HCEC 1CT (cell line): ENCODE data around the gene PRPF6.

Experiments used
- DNase-seq: peaks from one replicate; pipeline ENCODE4 v3.0.0-alpha.2; 2017

Gene PRPF6

GRCh38 chr20:63945921-63946920 lies 34.7 kb upstream of the PRPF6 start:
- DNase-seq = no peak

GRCh38 chr20:63946986-63947637 lies 33.8 kb upstream of the PRPF6 start:
- DNase-seq = no peak

- no peak for DNase-seq
Measured at GRCh38 chr20:63947638-63948456, 33.1 kb upstream of the PRPF6 start.

GRCh38 chr20:63950701-63951397 lies 30.1 kb upstream of the PRPF6 start:
- no peak for DNase-seq

- DNase-seq = no peak
Measured at GRCh38 chr20:63951398-63952209, 29.3 kb upstream of the PRPF6 start.

- DNase-seq = no peak
Measured at GRCh38 chr20:63952210-63952535, 28.8 kb upstream of the PRPF6 start.

GRCh38 chr20:63952769-63953168 lies 28.2 kb upstream of the PRPF6 start:
- no peak for DNase-seq

- DNase-seq = no peak
Measured at GRCh38 chr20:63953764-63954429, 27.0 kb upstream of the PRPF6 start.

GRCh38 chr20:63955281-63955826 lies 25.6 kb upstream of the PRPF6 start:
- peak; percentile 36 for DNase-seq

GRCh38 chr20:63955827-63956663 lies 24.9 kb upstream of the PRPF6 start, which contains the start of gene UCKL1:
Gene UCKL1, minus strand, starts transcription at chr20:63956416. Its CDS starts 44 bp downstream, at chr20:63956372.
- peak; percentile 84 for DNase-seq

GRCh38 chr20:63956664-63957003 lies 24.3 kb upstream of the PRPF6 start:
- DNase-seq = no peak

GRCh38 chr20:63957004-63957689 lies 23.8 kb upstream of the PRPF6 start:
- DNase-seq = peak; percentile 49

- no peak for DNase-seq
Measured at GRCh38 chr20:63957690-63958441, 23.1 kb upstream of the PRPF6 start.

GRCh38 chr20:63958471-63958870 lies 22.5 kb upstream of the PRPF6 start:
- DNase-seq = no peak

- no peak for DNase-seq
Measured at GRCh38 chr20:63958964-63959698, 21.8 kb upstream of the PRPF6 start.

GRCh38 chr20:63959699-63960075 lies 21.2 kb upstream of the PRPF6 start:
- no peak for DNase-seq
